Transverse colon (tissue), 4 donors: ENCODE measurements around the gene GNG7. TPM values are rescaled to one million over a fixed set of nuclear protein-coding genes. Genes with fewer than 3 reads are reported as not detected.

ENCODE experiments used
- DNase-seq: peaks from one replicate; pipeline ENCODE4 v3.0.0-alpha.2; 2019
- H3K27ac ChIP-seq, 4 donors: fragments of 200-600 bp; sonication (generic); 2 replicates each; pipeline ENCODE4 v1.5.1; 2016 to 2018; ENCODE audit warnings: inconsistent platforms in 4 of 4
- H3K27me3 ChIP-seq: fragments of 200-600 bp; sonication (generic); 2 replicates; pipeline ENCODE4 v1.5.1; 2017; ENCODE audit warnings: inconsistent platforms
- H3K36me3 ChIP-seq, 4 donors: fragments of 200-600 bp; sonication (generic); 2 replicates each; pipeline ENCODE4 v1.5.1; 2017 to 2019; ENCODE audit warnings: inconsistent platforms in 4 of 4
- H3K4me1 ChIP-seq, 4 donors: fragments of 200-600 bp; sonication (generic); 2 replicates each; pipeline ENCODE4 v1.5.1; 2017 to 2020; ENCODE audit warnings: inconsistent platforms in 4 of 4
- H3K4me3 ChIP-seq, 4 donors: fragments of 200-600 bp; sonication (generic); 1 replicate in 1 of 4; 2 replicates in 3 of 4; pipeline versions ENCODE4 v1.5.1 to v1.6.1; 2017 to 2019; ENCODE audit warnings: inconsistent platforms in 4 of 4
- H3K9me3 ChIP-seq, 2 donors: fragments of 200-600 bp; sonication (generic); 2 replicates each; pipeline ENCODE4 v1.5.1; 2017 to 2019; ENCODE audit warnings: inconsistent platforms in 2 of 2
- CTCF ChIP-seq, 5 experiments: fragments of 200-600 bp in 3 of 5; fragments of 450-650 bp in 2 of 5; sonication (generic) in 3 of 5; IDR thresholded peaks; 1 replicate in 2 of 5; 2 replicates in 3 of 5; pipeline ENCODE4 v1.5.1; 2016 to 2017; ENCODE audit warnings: antibody characterized with exemption in 5 of 5, inconsistent platforms in 3 of 5, mild to moderate bottlenecking in 2 of 5, moderate library complexity in 1 of 5
- EP300 ChIP-seq: sonication (generic); formaldehyde crosslinking; IDR thresholded peaks from one replicate; pipeline ENCODE4 v1.6.1; 2017; ENCODE audit warnings: antibody characterized with exemption, low read depth
- POLR2A ChIP-seq: fragments of 450-650 bp; IDR thresholded peaks from one replicate; pipeline ENCODE4 v1.6.1; 2016; ENCODE audit warnings: antibody characterized with exemption, mild to moderate bottlenecking, moderate library complexity
- POLR2AphosphoS5 ChIP-seq, 3 donors: sonication (generic); formaldehyde crosslinking; IDR thresholded peaks; one replicate each; pipeline ENCODE4 v1.6.1; 2016; ENCODE audit warnings: antibody characterized with exemption in 3 of 3
- WGBS, 2 donors: methylation state at CpG; one replicate each; pipeline ENCODE4 v1.1.5; 2018; ENCODE audit warnings: low coverage in 1 of 2; 5-methylcytosine and 5-hydroxymethylcytosine counted together
- in situ Hi-C, 4 donors: fragments of 200-750 bp; cut with MboI; loops; one replicate each; pipeline versions ENCODE4 v1.15.0 to v1.15.1; 2017; ENCODE audit warnings: low sequenced_read_pairs in 3 of 4, low pct_ligation_motif_present in 1 of 4, low pct_unique_long_range_greater_than_20kb in 1 of 4
- intact Hi-C: fragments of 100-400 bp; cut with DNase I; formaldehyde crosslinking; loops from one replicate; pipeline ENCODE4 v1.15.1; 2023; ENCODE audit warnings: low total_unique reads
- total RNA-seq, 4 donors: library from RNA; depleted of rRNA; stranded (reverse); fragments of >200 nt; gene quantifications; one replicate each; pipeline ENCODE4 v1.1.0, GENCODE V29; 2016

Gene GNG7
- total RNA-seq, 4 donors from 2014 or later: 1.6 to 13.1 (median 4.0) TPM

GRCh38 chr19:2478278-2478755 lies 224.2 kb downstream of the GNG7 start:
- peaks cover 10 to 43% (median 36%) of the 10 kb centered on the region in 4 donors for H3K4me1 ChIP-seq
- intact Hi-C loops (no loop called here), in situ Hi-C loops (loop anchor here in 1 of 4 donors (10.0 kb wide), 1 partner anchor 136 kb away; no protein-coding TSS in a partner anchor)
- TF ChIP-seq CTCF (IDR thresholded peaks at IDR 0.05) (peak; percentile 28 to 75 (median 40)), EP300 (no peak), POLR2A (peak; percentile 50), POLR2AphosphoS5 (IDR thresholded peaks at IDR 0.05) (peak; percentile 71 to 90 (median 76))
- peaks cover 5% of the 10 kb centered on the region in 2 donors for H3K9me3 ChIP-seq
- 1% methylated on average over 20 of the region's 20 CpGs; no CpG with 5 or more reads in 1 of the 2 donors for WGBS, 2 donors
- no peaks in the 10 kb centered on the region for H3K27me3 ChIP-seq
- H3K27ac ChIP-seq: peak overlapping the region; percentile 91 to 96 (median 93)
- peak; percentile 83 for DNase-seq
- H3K36me3 ChIP-seq: no peaks in the 10 kb centered on the region
- H3K4me3 ChIP-seq: peak overlapping the region; percentile 67 to 95 (median 82)

- H3K4me1 ChIP-seq: peaks cover 10 to 43% (median 36%) of the 10 kb centered on the region in 4 donors
- TF ChIP-seq POLR2AphosphoS5 (IDR thresholded peaks at IDR 0.05) (peak; percentile 69 to 89 (median 88)), POLR2A (no peak)
- 17 to 36% methylated on average over 3 to 20 of the region's 21 CpGs for whole genome bisulfite sequencing, 2 donors
- H3K27me3 ChIP-seq: no peaks in the 10 kb centered on the region
- no peaks in the 10 kb centered on the region for H3K9me3 ChIP-seq
- in situ Hi-C loops: loop anchor here in 1 of 4 donors (10.0 kb wide), 1 partner anchor 137 kb away; no protein-coding TSS in a partner anchor
- no peaks in the 10 kb centered on the region for H3K36me3 ChIP-seq
- DNase-seq: peak; percentile 54
- H3K27ac ChIP-seq: peak overlapping the region; percentile 91 to 96 (median 93)
- intact Hi-C loops: loop anchor here (2.0 kb wide), 3 partner anchors 17 to 101 kb away; no protein-coding TSS in a partner anchor
- peak overlapping the region; percentile 67 to 95 (median 82) for H3K4me3 ChIP-seq
Observed at GRCh38 chr19:2477732-2478191, 224.7 kb downstream of the GNG7 start.

GRCh38 chr19:2477141-2477710 lies 225.3 kb downstream of the GNG7 start:
- in situ Hi-C loops: loop anchor here in 1 of 4 donors (10.0 kb wide), 1 partner anchor 138 kb away; no protein-coding TSS in a partner anchor
- intact Hi-C loops: loop anchor here (2.0 kb wide), 3 partner anchors 18 to 102 kb away; no protein-coding TSS in a partner anchor
- TF ChIP-seq POLR2AphosphoS5 (IDR thresholded peaks at IDR 0.05) (peak in 2 of 3 donors; percentile 60 to 92), EP300 (no peak)
- 4% methylated on average over 19 of the region's 27 CpGs; no CpG with 5 or more reads in 1 of the 2 donors for WGBS, 2 donors
- DNase-seq: peak; percentile 73
- peak overlapping the region; percentile 91 to 96 (median 93) for H3K27ac ChIP-seq
- no peaks in the 10 kb centered on the region for H3K36me3 ChIP-seq
- peaks cover 10 to 43% (median 36%) of the 10 kb centered on the region in 4 donors for H3K4me1 ChIP-seq
- no peaks in the 10 kb centered on the region for H3K9me3 ChIP-seq
- peak overlapping the region; percentile 67 to 95 (median 82) for H3K4me3 ChIP-seq
- H3K27me3 ChIP-seq: no peaks in the 10 kb centered on the region

GRCh38 chr19:2476451-2477140 lies 225.9 kb downstream of the GNG7 start:
- Histone ChIP-seq H3K4me1 (peaks cover 10 to 43% (median 36%) of the 10 kb centered on the region in 4 donors), H3K27ac (peak overlapping the region; percentile 91 to 96 (median 93)), H3K36me3 (no peaks in the 10 kb centered on the region), H3K9me3 (no peaks in the 10 kb centered on the region), H3K27me3 (no peaks in the 10 kb centered on the region), H3K4me3 (peak overlapping the region; percentile 67 to 95 (median 82))
- no peak for TF ChIP-seq CTCF (IDR thresholded peaks at IDR 0.05)
- TF ChIP-seq POLR2A: no peak
- no peak for TF ChIP-seq EP300
- peak in 1 of 3 donors; percentile 68 for TF ChIP-seq POLR2AphosphoS5 (IDR thresholded peaks at IDR 0.05)
- intact Hi-C loops (loop anchor here (2.0 kb wide), 3 partner anchors 18 to 102 kb away; no protein-coding TSS in a partner anchor), in situ Hi-C loops (loop anchor here in 1 of 4 donors (10.0 kb wide), 1 partner anchor 138 kb away; no protein-coding TSS in a partner anchor)
- DNase-seq: peak; percentile 67
- 1 to 8% methylated on average over 2 to 40 of the region's 42 CpGs for WGBS, 2 donors
